Fibroblast of mammary gland (primary cell): Measurements from ENCODE around the gene TMX2.

Source experiments
- DNase-seq: peaks from one replicate; pipeline ENCODE4 v3.0.0-alpha.2; 2010; ENCODE audit warnings: low read depth
- H3K4me3 ChIP-seq: 2 replicates; pipeline ENCODE4 v1.5.1; 2011; ENCODE audit warnings: low read depth, mild to moderate bottlenecking, low read length, moderate library complexity; ENCODE audit not compliant: control insufficient read depth
- TF ChIP-seq, protein P1 (sequence below): conservative IDR thresholded peaks from 2 replicates; pipeline ENCODE4 v1.5.1; 2011; ENCODE audit warnings: low read depth, low read length, inconsistent platforms; ENCODE audit not compliant: control insufficient read depth, insufficient read depth

TMX2 gene

DNA sequence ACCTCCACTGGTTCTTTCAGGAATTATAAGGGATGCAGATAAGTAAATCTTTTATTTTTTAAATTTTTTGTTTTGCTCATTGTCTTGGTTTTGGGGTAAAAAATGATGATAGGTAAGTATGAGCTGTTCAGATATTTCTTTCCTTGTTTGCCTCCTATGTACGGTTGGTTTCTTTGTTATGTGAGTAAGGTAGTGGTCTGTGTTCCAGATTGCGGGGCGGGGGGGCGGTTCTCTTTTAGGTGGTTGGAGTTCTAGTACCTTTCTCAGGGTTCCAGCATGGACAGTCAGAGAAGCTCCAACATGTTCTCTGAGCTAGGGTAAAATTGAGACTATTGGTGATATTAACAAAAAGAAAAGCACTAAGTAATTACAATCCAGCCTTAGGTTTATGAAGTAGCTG lies 51.6 kb downstream of the TMX2 start:
- TF ChIP-seq, protein P1, sequence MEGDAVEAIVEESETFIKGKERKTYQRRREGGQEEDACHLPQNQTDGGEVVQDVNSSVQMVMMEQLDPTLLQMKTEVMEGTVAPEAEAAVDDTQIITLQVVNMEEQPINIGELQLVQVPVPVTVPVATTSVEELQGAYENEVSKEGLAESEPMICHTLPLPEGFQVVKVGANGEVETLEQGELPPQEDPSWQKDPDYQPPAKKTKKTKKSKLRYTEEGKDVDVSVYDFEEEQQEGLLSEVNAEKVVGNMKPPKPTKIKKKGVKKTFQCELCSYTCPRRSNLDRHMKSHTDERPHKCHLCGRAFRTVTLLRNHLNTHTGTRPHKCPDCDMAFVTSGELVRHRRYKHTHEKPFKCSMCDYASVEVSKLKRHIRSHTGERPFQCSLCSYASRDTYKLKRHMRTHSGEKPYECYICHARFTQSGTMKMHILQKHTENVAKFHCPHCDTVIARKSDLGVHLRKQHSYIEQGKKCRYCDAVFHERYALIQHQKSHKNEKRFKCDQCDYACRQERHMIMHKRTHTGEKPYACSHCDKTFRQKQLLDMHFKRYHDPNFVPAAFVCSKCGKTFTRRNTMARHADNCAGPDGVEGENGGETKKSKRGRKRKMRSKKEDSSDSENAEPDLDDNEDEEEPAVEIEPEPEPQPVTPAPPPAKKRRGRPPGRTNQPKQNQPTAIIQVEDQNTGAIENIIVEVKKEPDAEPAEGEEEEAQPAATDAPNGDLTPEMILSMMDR, result no peak
- H3K4me3 ChIP-seq, result peak overlapping the region; percentile 96
- no peak for DNase-seq

DNA sequence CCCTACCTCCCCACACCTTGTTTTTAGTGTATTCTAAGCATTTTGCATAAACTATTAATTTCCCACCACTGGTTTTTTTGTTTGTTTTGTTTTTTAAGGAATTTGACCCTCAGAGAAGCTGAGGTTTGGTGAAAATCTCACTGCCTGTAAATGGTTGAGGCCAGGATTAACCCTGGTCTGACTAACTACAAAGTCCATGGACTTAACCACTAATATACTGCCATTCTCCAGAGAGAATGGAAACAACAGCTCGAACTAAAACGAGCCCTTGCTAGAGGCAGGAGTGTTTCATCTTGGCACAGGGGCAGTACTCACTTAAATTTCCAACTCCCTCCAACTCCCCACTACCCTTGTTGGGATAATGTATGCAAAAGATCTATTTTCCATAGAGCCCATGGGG lies 52.2 kb downstream of the TMX2 start:
- TF ChIP-seq, protein P1, result no peak
- H3K4me3 ChIP-seq, result peak overlapping the region; percentile 5
- DNase-seq, result no peak

DNA sequence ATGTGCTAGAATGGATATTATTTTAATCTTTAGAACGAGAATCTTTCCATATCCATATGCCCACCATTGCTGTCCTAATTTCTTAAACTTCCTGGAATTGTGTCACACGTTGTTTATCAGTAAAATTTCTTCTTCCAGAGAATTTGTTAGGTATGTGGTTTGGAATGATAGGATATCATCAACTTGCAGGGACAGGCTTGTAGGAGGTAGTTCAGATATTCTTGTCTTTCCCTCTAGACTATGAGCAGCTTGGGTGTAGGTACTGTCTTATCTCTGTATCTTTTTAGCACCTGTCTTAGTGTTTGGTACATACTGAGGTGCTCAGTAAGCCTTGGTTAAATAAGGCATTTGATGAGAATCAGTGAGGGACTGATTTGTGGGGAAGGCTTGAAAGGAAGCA lies 52.6 kb downstream of the TMX2 start:
- no peak overlapping the region for H3K4me3 ChIP-seq
- no peak for DNase-seq
- TF ChIP-seq, protein P1, result no peak

DNA sequence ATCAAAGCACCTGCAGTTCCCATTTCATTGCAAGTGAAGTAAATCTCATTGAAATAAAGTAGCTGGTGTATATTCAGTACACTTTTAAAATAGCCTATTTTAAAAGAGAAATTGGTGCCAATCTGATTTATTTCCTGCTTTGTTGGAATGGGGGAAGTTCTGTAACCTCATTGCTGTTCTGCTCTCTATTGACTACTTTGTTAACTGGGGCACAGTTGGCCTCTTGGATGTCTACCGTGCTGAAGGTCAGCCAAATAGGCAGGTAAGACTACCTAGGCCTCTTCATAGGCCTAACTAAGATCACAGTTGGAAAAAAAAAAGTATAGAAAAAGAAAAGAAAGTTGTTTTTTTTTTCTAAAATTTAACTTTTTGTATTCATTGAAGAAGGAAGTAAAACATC lies 58.4 kb downstream of the TMX2 start:
- no peak overlapping the region for H3K4me3 ChIP-seq
- TF ChIP-seq, protein P1, result no peak
- no peak for DNase-seq

DNA sequence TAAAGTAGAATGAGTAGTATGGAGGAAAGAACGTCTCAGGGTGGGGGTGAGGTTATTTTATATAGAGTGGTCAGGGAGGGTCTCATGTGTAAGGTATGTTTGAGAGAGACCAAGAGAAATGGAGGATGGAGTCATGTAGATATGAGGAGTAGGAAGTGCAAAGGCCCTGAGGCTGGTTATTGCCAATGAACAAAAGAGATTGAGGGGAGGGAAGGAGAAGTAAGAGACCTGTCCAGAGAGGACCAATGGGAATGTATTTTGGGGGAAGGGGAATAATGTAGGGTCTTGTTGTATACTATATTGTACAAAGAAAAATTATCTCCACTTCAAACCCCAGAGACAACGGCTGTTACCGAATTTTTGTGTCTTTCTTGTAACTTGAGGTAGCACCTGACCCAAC lies 59.0 kb downstream of the TMX2 start:
- no peak for DNase-seq
- TF ChIP-seq, protein P1, result no peak
- no peak overlapping the region for H3K4me3 ChIP-seq

DNA sequence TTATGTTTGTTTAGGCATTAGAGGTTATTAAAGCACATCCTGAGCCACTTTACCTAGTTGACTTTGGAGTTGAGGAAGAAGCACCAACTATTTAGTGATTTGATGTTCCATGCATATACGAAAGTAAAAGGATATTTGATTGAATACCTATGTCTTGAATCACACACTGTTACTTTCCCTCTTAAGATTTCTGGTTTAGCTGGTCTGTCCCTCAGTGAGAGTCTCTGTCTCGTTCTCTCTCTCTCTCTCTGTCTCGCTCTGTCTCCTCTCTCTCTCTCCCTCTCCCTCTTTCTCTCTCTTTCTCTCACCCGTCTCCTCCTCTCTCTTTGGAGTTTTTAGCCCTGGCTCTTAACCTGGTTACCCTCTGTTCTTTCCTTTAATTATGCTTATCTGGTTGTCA lies 60.2 kb downstream of the TMX2 start:
- no peak overlapping the region for H3K4me3 ChIP-seq
- TF ChIP-seq, protein P1, result no peak
- DNase-seq, result no peak

DNA sequence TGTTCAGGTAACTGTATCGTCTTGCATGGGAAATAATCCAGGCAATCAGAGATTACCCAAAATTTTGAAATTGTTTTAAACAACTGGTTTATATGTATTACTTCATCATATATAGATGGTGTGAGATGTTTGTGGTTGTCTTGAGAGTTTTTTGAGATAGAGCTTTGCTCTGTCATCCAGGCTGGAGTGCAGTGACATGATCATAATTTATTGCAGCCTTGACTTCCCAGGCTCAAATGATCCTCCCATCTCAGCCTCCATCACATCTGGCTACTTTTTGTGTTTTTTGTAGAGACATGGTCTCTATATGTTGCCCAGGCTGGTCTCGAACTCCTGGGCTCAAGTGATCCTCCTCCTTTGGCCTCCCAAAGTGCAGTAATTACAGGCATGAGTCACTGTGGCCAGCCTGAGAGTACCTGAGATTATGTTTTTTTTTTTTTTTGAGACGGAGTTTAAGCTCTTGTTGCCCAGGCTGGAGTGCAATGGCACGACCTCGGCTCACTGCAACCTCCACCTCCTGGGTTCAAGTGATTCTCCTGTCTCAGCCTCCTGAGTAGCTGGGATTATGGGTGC lies 60.7 kb downstream of the TMX2 start:
- no peak overlapping the region for H3K4me3 ChIP-seq
- TF ChIP-seq, protein P1, result no peak

More for the DNA sequence above, 60.7 kb downstream of the TMX2 start:
- no peak for DNase-seq
